GM18526 (cell line): Measurements from ENCODE around the gene GLP1R.

Experiments
- POLR2A ChIP-seq: IDR thresholded peaks from 3 replicates; pipeline ENCODE4 v1.6.1; 2011; ENCODE audit not compliant: insufficient read length; ENCODE audit errors: extremely low read depth

The GLP1R gene

DNA sequence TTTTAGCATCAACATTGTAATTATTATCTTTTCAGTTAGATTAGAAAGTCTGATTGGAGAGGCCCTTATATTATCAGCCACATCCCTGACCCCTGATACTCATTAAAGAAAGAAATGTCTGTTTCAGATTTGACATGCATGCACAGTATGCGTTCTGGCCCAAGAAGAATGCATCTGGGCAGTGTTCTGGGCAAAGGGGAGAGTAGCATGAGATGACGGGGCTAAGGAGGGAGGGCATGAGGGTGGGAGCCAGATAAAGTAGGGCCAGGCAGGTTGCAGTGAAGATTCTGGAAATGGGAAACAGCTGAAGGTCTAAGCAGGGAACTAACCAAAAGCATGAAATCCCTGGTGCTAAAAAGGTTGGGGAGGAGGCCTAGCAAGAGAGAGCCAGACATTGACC, 59.1 kb downstream of the GLP1R start:
- no peak for TF ChIP-seq POLR2A

DNA sequence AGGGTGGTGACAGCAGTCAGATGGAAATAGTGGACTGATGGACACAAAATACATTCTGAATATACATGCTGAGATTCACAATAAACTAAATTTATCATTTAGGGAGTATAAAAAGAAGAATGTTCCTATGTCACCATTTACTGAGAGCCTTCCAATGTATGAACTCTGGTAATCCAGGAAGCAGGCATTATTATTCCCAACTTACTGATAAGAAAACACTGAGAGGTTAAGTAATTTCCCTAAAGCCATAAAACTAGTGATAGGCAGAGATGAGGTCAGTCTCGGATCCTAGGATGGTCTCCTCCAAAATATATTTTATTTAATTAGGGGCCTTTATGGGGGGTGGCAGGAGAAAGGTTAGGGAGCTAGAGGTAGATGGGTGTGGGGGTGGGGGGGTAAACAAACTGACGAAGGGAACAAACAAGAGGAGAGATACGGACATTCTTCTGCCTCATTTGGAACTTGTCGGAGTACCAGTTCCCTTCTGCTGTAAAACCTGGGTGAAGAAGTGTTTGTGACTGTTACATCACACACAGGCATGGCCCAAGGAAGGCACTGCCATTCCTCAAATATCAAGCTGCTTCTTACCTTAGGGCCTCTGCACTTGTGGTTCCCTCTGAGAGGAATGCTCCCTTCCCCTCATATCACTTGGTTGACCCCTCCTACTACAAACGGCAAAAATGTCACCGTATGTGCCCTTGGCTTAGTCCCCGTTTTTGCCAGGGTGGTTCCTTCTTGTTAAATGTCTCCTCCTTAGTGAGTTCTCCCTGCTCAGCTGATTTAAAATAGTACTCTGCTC, 59.7 kb downstream of the GLP1R start:
- TF ChIP-seq POLR2A = no peak

DNA sequence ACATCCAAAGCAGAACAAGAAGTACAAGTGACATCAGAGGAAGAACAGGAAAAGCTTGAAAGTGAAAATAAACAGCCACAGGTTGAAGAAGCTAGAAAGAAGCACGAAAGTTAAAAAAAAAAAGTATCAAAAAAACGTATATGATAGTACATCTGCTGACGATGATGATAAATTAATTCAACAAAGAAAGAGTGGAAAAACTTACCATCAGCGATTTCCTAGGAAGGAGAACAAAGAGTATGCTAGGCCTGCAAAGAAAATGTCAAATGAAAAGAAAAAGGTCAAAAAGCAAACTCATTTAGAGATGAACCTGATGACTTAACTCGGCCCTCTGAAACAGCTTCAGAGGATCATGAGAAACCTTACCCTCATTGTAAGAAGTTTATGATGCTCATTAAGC, 62.7 kb downstream of the GLP1R start:
- no peak for TF ChIP-seq POLR2A

DNA sequence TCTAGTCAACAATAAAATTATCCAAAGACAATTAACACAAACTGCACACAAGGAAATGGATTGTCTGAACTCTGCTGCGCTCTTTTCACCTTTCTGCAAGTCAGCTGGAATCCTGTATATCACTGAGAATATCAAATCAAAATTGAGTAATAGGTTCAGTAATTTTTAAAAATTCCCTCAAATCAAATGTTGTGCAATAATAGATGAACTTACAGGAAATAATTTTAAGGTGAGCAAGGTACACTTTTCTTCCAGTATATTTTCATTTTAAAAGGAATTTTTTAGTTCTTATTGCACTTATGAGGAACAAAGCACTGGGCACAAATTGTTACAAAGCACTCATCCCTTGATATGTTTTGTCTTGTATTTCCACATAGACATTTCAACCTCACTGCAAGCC, 65.2 kb downstream of the GLP1R start:
- no peak for TF ChIP-seq POLR2A

DNA sequence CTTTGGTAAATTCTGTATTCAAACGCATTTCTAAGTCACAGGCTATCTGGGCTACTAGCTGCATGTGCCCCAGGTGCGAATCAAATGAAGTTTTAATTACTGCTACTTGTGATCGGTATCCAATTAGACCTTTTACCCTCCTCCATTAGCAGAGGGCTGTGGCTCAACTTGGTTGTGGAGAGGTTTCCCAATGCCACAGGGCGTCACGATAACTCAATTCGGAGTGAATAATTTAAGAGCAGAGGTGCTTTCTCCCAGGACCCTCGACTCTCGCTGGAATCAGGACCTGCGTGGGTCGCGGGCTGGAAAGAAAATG, 65.8 kb downstream of the GLP1R start:
- no peak for TF ChIP-seq POLR2A

DNA sequence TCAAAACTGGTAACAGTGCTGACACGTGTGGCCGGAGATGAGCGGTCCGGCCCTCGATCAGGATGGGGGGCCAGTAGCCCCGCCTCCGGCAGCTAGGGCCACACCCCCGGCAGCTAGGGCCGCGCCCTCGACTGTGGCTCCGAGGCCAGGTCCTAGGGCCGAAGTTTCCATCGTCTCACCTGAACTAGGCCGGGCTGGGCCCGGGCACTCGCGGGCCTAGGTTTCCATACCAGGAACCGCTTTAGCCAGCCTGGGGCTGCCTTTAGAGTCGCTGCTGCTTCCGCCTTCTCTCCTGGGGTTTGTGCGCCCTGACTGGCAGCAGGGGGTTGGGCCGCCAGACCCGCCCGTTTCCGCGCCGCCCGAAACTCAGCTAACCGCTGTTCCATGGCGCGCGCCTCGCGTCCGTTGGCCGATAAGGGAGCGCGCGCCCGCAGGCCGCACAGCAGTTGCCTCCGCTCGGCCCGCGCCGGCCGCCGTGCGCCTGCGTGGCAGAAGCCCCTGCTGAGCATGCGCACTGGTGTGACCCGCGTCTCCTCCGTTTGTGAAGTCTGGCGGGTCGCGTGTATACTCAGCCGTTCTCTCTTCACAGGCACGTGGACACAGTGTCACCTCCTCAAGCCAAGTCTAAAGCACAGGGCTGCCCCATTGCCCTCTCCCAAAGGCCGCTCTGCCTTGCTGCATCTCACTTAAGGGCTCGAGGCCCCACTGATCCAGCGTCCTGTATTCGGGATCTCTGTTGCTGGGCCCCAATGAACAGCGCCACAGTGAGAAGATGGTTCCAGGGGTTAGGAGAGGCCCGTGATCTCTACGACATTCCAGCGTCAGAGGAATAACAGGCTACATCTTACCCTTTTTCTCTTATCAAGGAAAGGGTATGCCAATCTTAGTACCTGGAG, 66.4 kb downstream of the GLP1R start, which contains the start of gene SAYSD1:
SAYSD1 (minus strand) TSS at position 483 of the 896 bp plus-strand sequence; CDS start at position 386, 97 bp downstream.
- peak; percentile 57 for TF ChIP-seq POLR2A

DNA sequence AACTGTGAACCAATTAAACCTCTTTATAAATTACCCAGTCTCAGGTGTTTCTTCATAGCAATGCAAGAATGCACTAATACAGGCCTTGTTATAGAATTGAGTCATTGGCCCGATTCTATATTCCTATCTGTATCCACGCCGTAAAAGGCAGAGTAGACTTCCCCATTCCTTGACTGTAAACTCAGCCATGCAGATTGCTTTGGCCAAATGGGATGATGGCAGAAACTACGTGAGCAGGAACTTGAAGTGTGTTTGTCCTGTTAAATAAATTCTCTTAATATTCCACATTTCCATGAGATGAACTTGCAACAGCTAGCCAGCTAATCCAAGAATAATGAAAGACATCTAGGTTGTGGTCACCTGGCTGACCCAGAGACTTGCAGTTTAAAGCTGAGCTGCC, 70.3 kb downstream of the GLP1R start:
- TF ChIP-seq POLR2A = no peak

DNA sequence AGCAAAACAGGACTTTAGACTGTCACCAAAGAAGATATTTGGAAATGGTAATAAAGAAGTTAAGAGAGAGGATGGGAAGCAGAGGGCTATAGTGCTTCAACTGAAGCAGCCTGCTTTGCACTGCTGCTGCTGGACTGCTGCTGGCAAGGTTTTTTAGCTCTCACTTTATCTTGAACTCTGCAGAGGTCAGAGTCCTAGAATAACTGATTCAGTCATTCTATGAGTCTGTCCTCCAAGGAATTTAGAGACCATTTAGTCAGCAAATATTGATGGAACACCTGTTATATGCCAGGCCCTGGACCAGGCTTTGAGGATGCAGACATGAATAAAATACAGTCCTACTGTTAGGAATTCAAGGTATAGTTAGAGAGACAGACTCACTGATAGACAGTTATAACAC, 75.5 kb downstream of the GLP1R start:
- no peak for TF ChIP-seq POLR2A

DNA sequence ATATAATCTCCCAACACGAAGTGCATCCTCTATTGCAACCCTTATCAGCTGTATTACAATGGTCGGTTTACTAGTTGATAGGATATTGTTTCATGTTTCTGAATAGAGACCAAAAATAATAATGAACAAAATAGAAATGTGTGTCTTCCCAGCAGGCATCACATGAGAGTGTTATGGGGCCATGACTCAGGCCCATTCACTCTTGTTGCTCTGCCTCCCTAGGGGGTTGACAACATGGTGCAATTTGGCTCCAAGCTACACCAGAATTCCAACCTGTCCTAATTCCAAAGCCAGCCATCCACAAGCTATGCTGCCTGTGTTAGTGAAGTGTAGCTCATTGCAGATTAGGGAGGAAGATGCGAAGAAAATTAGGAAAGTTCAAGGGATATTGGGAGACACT, 79.5 kb downstream of the GLP1R start:
- TF ChIP-seq POLR2A = no peak

DNA sequence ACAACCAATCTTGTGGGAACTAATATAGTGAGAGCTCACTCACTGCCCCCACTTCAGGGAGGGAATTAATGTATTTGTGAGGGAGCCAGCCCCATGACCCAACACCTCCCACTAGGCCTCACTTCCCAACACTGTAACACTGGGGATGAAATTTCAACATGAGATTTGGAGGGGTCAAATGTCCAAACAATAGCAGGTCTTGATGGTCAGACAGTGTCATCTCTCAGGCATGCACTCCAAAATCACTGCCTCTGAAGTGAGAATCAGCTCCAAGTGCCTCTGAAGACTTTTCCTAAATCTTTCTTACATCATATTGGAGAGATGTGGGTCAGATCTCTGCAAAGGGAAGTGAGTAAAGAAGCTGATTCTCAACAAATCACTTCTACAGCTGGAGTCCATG, 80.3 kb downstream of the GLP1R start:
- TF ChIP-seq POLR2A = no peak

DNA sequence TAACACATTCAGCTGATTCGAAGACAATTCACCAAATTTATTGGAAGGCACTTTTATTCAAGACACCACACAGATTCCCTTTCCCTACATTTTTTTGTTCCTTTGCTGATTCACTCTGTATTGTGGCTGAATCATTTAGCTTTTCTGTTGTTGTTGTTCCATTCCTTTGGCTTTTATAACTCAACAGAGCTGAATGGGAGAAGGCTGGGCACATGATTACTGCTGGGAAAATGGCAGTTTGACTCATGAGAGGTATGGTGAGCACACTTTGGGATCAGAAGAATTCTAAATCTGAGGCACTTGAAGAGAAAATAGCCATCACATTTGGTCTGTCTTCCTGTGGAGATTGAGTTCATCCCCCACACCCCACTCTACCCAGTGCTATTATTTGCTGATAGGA, 82.1 kb downstream of the GLP1R start:
- TF ChIP-seq POLR2A = no peak

DNA sequence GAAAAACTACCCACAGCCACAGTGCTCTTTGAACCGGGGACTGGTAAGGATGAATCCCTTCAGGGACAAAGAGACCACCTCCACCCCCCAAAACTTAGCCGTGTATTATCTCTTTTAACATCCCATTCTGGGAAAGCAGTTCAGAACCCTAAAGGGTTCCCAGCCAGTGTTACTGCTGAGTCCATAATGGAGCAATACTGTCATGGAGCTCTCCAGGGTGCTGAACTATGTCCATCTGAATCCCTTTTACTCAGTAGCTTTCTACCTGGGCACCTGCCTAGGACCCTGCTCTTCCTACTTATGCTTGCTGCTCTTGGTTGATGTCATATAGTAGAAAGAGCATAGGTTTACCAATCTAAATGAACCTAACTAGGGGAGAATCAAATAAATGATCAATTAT, 88.7 kb downstream of the GLP1R start:
- TF ChIP-seq POLR2A = no peak
